GM18951 (cell line): ENCODE data around the gene KIF20A.

Source experiments
- POLR2A ChIP-seq: IDR thresholded peaks from 4 replicates; pipeline ENCODE4 v1.6.1; 2011; ENCODE audit warnings: mild to moderate bottlenecking; ENCODE audit not compliant: insufficient read length, insufficient read depth; ENCODE audit errors: extremely low read depth
- in situ Hi-C: fragments of 300-500 bp; cut with MboI; formaldehyde crosslinking; loops from one replicate; pipeline ENCODE4 v1.12.0; 2022; ENCODE audit warnings: low sequenced_read_pairs, mixed read lengths, inconsistent platforms; ENCODE audit not compliant: unreplicated experiment

Gene KIF20A

DNA sequence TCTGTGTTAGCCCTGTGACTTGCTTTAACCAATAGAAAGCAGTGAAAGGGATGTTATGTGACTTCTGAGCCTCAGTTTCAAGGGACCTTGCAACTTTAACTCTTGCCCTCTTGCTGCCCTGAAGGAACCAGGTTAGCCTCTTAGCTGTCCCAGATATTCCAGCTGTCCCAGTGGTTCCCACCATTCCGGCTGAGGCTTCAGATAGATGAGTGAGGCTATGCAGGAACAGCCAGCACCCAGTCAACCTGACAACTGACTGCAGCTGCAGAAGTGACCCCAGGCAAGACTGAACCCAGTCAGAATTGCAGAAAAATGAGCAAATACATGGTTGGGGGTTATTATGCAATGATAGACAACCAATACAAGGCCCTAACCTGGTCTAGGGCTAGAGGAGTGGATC is 44.6 kb downstream of the KIF20A start:
- in situ Hi-C loops = no loop called here

DNA sequence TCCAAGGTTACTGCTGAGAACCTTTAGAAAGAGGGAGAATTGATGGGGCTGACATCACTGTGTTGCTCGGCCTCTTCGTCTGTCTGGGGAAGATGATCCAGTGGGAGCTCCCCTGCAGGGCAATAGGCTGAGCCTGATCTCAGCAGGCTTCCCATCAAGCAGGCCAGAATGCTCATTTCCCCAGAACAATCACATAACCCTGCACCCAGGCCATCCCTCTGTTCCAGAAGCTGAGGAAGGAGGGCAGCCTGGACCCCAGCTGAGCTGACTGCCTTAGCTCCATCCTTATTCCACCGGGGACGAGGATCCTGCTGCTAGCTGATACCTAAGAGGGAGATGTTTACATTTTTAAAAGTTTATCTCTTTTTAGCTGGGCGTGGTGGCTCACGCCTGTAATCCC is 45.8 kb downstream of the KIF20A start:
- no peak for TF ChIP-seq POLR2A
- in situ Hi-C loops = no loop called here

More for the DNA sequence above, 44.6 kb downstream of the KIF20A start:
- TF ChIP-seq POLR2A = no peak

DNA sequence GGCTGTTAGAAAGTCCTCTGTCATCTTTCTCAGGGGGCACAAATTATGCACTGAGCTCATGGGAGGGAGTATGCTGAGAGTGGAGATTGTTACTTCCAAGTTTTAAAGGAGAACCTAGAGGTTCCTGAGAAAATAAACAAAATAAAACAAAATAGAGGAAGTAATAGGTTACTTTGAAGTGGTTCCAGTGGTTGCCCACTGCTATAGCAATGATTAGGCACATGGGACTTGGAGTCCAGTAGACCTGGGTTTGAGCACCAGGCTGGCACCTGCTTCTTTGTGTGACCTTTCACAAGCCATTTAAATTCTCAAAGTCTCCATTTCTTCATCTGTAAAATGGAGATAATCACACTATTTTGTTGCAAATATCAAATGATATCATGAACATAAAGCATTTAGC is 48.0 kb downstream of the KIF20A start:
- in situ Hi-C loops = no loop called here
- TF ChIP-seq POLR2A = no peak

DNA sequence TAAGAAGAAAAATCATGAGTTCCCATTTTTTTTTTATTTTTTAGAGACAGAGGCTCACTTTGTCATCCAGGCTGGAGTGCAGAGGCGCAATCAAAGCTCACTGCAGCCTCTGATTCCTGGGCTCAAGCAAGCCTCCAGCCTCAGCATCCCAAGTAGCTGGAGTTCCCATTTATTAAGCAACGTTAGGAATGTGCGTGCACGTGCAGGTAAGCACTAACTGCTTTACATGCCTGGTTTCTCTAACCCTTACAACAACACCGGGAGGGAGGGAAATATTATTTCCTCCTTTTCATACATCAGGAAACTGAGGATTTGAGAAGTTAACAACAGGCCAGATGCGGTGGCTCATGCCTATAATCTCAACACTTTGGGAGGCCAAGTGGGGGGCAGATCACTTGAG is 50.5 kb downstream of the KIF20A start:
- in situ Hi-C loops = no loop called here
- no peak for TF ChIP-seq POLR2A

DNA sequence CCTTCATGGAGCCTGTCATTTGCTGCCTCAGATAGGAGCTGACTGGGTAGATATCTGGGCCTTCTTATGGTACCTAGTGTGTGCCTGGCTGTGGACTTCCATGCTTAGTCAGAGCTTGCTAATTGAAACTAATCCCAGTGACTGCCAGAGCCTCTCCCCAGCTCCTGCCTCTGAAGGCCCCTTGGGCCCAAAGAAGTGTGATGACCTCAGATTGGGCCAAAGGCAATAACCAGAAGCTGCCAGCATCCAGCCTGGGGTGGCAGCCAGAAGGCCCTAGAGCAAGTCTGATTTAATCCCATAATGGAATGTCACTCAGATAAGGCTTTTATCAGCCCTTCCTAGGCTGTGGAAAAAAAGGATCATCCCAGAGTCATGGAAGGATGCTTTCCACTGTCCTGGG is 51.3 kb downstream of the KIF20A start:
- in situ Hi-C loops = no loop called here
- no peak for TF ChIP-seq POLR2A

DNA sequence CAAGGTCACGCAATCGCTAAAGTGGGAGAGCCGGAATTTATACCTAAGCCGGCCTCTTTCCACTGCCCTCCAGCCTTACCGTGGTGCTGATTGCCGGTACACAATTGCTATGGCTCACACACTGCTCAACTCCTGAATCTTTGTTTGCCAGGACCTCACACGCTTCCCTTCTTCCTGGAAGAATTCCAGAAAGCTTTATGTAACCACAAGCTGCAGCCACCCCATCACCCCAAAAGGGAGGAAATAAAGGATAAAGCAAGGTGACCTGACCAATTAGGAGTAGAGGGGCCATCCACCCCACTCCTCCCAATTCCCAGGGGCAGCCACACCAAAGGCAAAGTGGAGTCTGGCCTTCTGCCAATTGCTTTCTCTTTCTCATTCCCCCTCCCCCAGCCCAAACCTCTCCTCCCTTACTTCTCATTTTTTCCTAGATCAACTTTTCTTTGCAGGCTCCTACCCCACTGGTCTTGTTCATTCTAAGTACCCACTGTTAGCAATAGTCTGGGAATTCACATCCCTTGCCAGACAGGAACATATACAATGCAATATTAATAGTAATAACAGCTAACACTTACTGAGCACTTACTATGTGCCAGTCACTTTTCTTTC is 52.2 kb downstream of the KIF20A start:
- no peak for TF ChIP-seq POLR2A
- in situ Hi-C loops = no loop called here

DNA sequence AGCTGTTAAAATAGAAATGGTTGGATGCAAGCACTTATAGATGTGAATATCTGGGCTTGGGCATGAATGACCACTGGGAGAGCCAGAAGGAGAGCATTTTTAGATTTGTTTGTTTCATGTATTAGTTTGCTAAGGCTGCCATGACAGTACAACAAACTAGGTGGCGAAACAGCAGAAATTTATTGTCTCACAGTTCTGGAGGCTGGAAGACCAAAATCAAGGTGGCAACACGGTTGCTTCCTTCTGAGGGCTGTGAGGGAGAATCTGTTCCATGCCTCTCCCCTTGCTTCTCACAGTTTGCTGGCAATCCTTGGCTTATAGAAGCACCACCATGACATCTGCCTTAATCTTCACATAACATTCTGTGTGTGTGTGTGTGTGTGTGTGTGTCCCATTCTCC is 54.4 kb downstream of the KIF20A start:
- in situ Hi-C loops = no loop called here
- TF ChIP-seq POLR2A = no peak

DNA sequence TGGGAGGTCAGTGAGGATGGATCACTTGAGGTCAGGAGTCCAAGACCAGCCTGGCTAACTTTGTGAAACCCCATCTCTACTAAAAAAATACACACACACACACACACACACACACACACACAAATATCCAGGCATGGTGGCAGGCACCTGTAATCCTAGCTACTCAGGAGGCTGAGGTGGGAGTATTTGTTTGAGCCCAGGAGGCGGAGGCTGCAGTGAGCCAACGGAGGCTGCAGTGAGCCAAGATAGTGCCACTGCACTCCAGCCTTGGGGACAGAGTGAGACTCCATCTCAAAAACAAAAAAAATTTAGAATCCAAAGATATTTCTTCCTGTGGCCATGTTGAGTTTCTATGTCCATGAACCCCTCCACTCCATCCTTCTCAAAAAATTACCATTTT is 55.7 kb downstream of the KIF20A start:
- TF ChIP-seq POLR2A = no peak
- in situ Hi-C loops = no loop called here
